ENCODE data around the gene ACP7.
"Not testable (repeated sequence)": the region's sequence is repeated elsewhere in the genome, so short reads cannot be mapped to it uniquely, and the experiment has no call there.

The ACP7 gene

DNA sequence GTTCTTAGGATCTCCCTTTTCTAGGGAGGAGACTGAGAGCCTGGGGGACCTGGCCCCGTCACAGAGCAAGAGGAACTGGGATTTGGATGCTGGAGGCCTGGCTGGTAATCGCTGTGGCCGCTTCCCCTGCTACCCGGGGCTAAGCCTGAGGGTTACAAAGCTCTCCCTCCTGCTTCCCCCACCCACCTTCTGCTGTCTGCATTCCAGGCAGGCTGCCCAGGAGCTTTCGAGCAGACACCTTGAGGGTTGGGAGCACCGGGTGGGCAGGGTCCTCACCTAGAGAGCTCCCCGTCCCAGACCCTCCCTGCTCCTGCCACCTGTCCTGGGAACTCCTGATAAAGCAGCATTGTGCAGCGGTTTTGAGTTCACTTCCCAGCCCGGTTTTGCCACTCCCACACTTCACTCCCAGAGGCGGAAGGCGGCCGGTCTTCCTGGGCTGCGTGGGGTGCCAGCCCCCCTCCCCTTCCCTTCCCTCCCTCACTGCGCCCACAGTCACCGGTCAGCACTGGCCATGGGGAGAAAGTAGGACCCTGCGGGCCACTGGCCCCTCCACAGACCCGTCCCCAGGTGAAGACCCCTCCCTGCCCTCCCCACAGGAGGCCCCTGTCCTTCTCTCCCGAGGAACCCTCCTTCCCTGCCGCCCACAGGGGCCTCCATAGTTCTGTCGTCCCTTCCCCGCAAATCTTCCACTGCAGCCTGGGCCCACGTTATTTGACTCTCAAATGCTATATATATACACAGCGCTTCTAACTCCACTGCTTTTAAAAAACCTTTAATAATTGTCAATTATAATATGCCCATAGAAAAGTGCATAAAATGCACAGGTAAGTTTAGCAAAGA lies 49.5 kb downstream of the ACP7 start:
- DNase-seq: no peak

DNA sequence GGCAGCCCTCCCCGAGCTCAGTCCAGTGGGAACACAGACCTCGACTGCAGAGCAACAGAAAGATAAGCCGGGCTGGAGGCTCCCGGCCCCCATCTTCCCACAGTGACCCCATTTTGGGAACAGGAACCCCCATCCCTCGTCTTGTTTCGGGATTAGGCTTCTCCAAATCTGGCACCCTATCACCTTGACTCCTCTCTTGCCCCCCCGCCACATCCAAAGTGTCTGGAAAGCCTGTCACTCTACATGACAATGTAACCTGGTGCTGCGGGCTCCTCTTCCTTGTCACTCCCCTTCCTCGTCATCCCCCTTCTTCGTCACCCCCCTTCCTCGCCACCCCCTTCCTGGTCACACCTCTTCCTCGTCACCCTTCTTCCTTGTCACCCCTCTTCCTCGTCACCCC lies 51.5 kb downstream of the ACP7 start:
- DNase-seq: no peak

DNA sequence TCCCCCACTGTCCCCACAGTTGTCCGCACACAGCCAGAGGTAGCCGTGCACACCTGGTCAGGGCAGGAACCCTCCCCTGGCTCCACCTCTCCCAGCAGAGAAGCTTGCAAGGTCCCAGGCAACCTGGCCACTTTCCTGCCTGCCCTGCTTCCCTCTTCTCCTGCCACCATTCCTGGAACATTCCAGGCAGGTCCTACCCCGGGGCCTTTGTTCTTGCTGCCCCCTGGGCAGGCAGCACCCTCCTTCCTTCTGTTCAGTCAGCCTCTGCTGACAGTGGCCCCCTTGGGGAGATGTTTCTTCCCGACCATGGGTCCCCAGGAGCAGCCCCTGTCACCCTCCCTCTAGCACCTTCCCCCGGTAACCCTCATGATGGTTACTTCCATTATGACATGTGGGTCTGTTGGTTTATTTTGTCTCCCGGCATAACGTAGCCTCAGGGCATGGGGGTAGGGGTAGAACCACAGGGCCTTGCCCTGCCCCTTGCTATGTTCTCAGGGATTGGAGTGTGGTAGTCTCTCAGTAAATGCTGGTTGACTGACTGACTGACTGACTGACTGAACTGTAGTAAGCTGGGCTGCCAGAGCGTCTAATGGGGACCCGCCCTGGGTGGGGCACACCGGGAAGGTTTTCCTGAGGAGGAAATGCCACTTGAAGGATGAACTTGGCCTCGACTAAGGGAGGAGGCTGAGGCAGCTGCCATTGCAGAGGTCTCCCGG lies 52.2 kb downstream of the ACP7 start:
- DNase-seq: no peak

GRCh38 chr19:39137131-39137530 lies 53.0 kb downstream of the ACP7 start:
- no peak for DNase-seq

- no peak for DNase-seq
These were observed 54.3 kb downstream of the ACP7 start for GRCh38 chr19:39138221-39139211.

DNA sequence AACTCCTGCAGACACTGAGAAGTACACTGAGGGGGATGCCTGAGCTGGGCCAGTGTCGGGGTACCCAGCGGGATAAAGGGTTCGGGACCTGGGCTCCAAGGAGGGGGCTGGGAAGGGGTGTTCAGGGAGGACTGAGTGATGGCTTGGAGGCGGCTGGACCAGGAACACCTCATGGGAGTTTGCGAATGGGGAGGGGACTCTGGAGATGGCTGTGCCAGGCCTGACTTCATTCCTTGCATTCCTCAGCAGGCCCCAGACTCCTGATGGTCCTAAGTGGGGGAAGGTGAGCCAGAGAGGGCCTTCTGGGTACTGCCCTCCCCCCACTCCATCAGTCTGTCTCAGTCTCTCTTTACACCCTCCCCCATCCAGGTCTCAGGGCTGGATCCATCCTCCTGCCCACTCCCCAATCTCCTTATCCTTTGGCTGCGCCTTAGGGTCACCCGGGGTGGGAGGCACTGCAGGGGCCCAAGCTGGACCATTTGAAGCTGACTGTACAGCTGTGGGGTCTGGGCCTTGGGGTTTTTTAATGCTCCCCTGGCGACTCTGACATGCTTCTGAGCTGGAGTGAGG lies 55.2 kb downstream of the ACP7 start:
- no peak for DNase-seq

DNA sequence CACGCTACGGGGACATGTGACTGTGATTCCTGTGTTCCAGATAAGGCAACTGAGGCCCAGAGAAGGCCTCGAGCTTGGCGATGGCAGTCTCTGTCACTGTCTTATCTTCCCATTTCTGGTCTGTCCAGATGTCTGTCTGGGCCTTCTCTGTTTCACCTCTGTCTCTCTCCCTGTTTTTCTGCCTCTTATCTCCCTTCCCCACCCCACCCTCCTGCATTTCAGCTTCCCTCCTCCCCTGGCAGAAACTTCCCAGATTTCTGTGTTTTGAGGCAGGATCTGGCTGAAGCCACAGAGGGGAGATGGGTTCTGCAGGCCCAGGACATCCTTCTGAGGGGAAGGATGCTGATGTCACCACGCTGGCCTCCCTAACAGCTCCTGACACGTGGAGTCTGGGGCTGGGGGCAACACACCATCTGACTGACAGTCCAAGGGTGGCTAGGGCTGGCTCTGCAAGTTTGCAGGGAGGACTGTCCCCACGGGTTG lies 55.8 kb downstream of the ACP7 start:
- no peak for DNase-seq

DNA sequence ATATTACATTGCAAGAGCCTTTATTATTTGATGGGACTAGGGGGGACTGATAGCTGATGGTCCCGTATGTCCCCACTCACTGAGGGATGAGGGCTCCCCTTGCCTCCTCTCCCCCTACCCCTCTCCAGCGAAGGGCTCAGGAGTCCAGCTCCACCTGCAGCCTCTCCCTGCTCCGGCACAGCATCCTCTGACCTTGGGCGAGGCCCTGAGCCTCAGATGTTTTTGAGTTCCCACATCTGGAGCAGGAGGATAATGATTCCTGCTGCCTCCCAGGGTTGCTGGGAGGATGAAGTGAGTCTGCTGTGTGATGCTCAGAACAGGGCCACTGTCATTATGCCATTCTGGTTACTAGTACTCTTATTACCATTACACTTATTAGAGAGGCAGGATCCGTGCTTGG lies 56.4 kb downstream of the ACP7 start:
- no peak for DNase-seq

GRCh38 chr19:39141929-39142328 lies 57.8 kb downstream of the ACP7 start:
- DNase-seq: no peak

DNA sequence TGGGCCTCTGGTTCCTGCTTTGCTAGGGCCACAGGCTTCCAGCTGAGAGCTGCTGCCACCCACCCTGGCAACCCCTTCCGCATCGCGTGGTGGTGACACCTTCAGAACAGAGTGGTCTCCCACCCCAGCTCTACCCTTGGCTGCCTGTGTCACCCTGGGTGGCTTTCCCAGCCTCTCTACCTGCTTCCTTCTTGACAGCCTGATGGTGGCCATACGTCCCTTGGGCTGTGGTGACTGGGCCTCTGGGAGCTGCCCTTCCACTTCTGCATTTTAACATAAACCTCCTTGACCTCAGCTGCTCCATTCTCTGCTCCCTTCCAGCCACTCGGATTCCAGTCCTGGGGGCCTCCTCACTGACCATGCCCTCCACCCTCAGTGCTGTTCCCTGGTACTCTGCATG lies 58.5 kb downstream of the ACP7 start:
- no peak for DNase-seq

DNA sequence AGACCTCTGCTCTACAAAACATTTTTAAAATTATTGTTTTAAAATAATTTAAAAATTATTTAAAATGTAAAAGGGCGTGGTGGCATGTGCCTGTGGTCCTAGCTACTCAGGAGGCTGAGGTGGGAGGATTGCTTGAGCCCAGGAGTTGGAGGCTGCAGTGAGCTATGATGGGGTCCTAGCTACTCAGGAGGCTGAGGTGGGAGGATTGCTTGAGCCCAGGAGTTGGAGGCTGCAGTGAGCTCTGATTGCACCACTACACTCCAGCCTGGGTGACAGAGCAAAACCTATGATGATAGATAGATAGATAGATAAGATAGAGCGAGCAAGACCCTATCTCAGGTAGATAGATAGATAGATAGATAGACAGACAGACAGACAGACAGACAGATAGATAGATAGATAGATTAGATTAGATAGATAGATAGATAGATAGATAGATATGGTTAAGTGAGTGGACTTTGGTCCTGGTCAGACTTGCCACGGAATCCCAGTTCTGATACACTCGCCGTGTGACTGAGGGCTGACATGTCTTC lies 59.7 kb downstream of the ACP7 start:
- DNase-seq: not testable (repeated sequence)

- no peak for DNase-seq
These were observed 60.3 kb downstream of the ACP7 start for GRCh38 chr19:39144290-39145071.

- DNase-seq: no peak
These were observed 61.2 kb downstream of the ACP7 start for GRCh38 chr19:39145180-39145953.

DNA sequence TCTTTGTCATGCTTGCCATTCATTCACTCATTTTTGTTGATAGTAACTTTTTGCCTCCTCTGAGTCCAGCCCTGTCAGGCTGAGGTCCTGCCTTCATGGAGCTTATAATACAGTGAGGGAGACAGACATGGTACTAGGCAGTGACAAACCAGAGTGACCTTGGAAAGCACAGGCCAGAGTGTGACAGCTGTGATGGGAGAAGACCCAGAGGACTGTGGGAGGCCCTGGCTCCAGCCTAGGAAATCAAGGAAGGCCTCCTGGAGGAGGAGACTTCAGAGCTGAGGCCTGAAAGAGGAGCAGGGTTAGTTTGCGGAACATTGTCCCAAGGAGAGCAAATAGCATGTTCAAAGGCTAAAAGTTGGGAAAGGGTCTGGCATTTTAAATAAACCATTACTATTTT lies 61.9 kb downstream of the ACP7 start:
- DNase-seq: no peak

DNA sequence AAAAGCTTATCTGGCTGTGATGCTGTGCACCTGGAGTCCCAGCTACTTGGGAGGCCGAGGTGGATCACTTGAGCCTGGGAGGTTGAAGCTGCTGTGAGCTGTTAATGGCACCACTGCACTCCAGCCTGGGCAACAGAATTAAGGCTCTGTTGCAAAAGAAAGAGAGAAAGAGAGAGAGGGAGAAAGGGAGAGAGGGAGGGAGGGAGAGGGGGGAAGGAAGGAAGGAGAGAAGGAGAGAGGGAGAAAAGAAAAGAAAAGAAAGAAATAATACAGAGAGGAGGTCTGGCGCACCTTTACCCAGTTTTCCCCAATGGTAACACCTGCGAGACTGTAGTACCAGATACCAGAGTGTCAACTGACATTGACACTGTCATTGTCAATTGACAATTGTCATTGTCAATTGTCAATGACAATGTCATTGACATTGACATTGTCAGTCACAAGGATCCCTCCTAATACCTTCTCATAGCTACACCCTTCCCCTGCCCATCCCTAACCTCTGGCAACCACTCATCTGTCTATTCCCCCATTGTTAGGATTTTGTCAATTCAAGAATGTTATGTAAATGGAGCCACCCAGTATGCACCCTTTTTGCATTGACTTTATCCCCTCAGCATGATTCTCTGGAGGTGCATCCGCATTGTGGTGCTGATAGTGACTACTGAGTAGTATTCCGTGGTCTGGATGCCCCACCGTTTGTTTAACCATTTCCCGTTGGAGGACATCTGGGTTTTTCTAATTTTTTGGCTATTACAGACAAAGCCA lies 62.7 kb downstream of the ACP7 start:
- no peak for DNase-seq

DNA sequence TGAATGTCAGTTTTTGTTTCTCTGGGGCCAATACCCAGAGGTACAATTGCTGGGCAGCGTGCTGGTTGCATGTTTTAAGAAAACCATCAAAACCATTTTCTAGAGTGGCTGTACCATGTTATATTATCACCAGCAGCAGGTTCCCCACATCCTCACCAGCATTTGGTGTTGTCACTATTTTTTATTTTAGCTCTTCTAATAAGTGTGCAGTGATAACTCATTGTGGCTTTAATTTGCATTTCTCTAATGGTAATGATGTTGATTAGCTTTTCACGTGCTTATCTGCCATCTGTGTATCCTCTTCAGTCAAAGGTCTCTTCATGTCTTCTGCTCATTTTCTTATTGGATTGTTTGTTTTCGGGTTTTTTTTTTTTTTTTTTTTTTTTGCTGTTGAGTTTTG lies 63.3 kb downstream of the ACP7 start:
- no peak for DNase-seq

- no peak for DNase-seq
These were observed 64.9 kb downstream of the ACP7 start for GRCh38 chr19:39148939-39149529.

GRCh38 chr19:39150235-39150634 lies 66.1 kb downstream of the ACP7 start:
- DNase-seq: no peak

DNA sequence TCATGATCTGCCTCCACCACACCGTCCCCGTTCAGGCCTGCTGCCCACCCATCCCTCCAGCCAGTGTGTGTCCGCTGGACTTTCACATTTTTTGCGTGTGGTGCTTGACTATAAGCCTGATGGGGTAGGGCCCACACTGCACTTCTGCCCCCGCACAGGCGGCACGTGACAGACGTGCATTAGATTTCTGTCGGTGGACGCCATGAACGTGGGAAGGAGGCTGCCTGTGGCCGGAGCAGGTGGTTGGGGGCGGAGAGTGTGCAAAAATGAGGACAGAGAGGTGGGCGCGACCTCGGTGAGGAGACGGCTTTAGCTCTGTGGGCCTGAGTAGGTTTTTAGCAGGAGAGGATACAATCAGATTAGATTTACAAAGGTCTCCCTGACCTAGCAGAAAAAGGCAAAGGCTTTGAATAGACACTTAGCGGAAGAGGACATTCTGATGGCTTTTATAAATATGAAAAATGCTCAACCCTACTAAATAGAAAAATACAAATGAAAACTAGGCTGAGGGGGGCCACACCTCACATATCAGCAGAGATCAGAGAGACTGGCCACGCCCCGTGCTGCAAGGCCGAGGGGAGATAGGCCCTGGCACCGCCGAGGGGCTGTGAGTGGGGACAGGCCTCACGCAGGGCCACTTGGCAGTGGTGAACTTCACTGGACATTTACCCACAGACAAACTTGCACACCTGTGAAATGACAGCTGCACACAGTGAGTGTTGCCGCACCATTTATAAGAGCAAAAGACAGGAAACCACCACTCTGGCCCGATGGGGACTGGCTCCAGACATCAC lies 66.8 kb downstream of the ACP7 start:
- DNase-seq: no peak
